Nephron progenitor cell (in vitro differentiated cells): ENCODE results near the gene CSRP1.
A peak's percentile ranks its signal among the peaks of the same experiment; 100 is the strongest.
"Not testable (repeated sequence)": the region's sequence is repeated elsewhere in the genome, so short reads cannot be mapped to it uniquely, and the experiment has no call there.

Experiments used
- DNase-seq: peaks from one replicate; pipeline ENCODE4 v3.0.0; 2021
- H3K27ac Mint-ChIP-seq: 2 replicates; pipeline ENCODE4 v1.8.0; 2021; ENCODE audit warnings: mild to moderate bottlenecking, moderate library complexity, mixed read lengths
- H3K27me3 Mint-ChIP-seq: 2 replicates; pipeline ENCODE4 v1.8.0; 2021; ENCODE audit warnings: mild to moderate bottlenecking, low read depth, mixed read lengths; ENCODE audit not compliant: poor library complexity
- H3K36me3 Mint-ChIP-seq: 2 replicates; pipeline ENCODE4 v1.8.0; 2021; ENCODE audit warnings: low read depth, mixed read lengths
- H3K4me1 Mint-ChIP-seq: 2 replicates; pipeline ENCODE4 v1.8.0; 2021; ENCODE audit warnings: mixed read lengths
- H3K4me3 Mint-ChIP-seq: 2 replicates; pipeline ENCODE4 v1.8.0; 2021; ENCODE audit warnings: mild to moderate bottlenecking, moderate library complexity, mixed read lengths
- H3K9me3 Mint-ChIP-seq: 2 replicates; pipeline ENCODE4 v1.8.0; 2021; ENCODE audit warnings: mild to moderate bottlenecking, moderate library complexity, mixed read lengths
- CTCF ChIP-seq: fragments of 200-600 bp; sonication (generic); IDR thresholded peaks from 2 replicates; pipeline ENCODE4 v1.5.0; 2021; ENCODE audit warnings: antibody characterized with exemption

The CSRP1 gene

GRCh38 chr1:201482755-201483154, 24.2 kb downstream of the CSRP1 start:
- DNase-seq: no peak
- Mint-ChIP-seq H3K9me3 (no peaks in the 10 kb centered on the region), H3K36me3 (no peaks in the 10 kb centered on the region), H3K4me1 (peaks cover 40% of the 10 kb centered on the region), H3K4me3 (no peak overlapping the region), H3K27ac (no peak overlapping the region), H3K27me3 (peaks cover 55% of the 10 kb centered on the region)
- no peak for TF ChIP-seq CTCF

- H3K9me3 Mint-ChIP-seq: no peaks in the 10 kb centered on the region
- no peaks in the 10 kb centered on the region for H3K36me3 Mint-ChIP-seq
- peak overlapping the region; percentile 76 for H3K4me3 Mint-ChIP-seq
- peaks cover 46% of the 10 kb centered on the region for H3K4me1 Mint-ChIP-seq
- H3K27ac Mint-ChIP-seq: no peak overlapping the region
- TF ChIP-seq CTCF: peak; percentile 91
- DNase-seq: peak; percentile 90
- peaks cover 61% of the 10 kb centered on the region for H3K27me3 Mint-ChIP-seq
Observed at GRCh38 chr1:201481761-201482493, 25.0 kb downstream of the CSRP1 start.

GRCh38 chr1:201481004-201481380, 25.9 kb downstream of the CSRP1 start:
- Mint-ChIP-seq H3K27me3 (peaks cover 70% of the 10 kb centered on the region), H3K4me3 (peak overlapping the region; percentile 74), H3K27ac (no peak overlapping the region), H3K9me3 (no peaks in the 10 kb centered on the region), H3K4me1 (peaks cover 47% of the 10 kb centered on the region), H3K36me3 (no peaks in the 10 kb centered on the region)
- no peak for TF ChIP-seq CTCF
- no peak for DNase-seq

- peak overlapping the region; percentile 74 for H3K4me3 Mint-ChIP-seq
- DNase-seq: peak; percentile 57
- peaks cover 76% of the 10 kb centered on the region for H3K27me3 Mint-ChIP-seq
- no peak for TF ChIP-seq CTCF
- no peaks in the 10 kb centered on the region for H3K9me3 Mint-ChIP-seq
- no peak overlapping the region for H3K27ac Mint-ChIP-seq
- no peaks in the 10 kb centered on the region for H3K36me3 Mint-ChIP-seq
- H3K4me1 Mint-ChIP-seq: peaks cover 44% of the 10 kb centered on the region
Observed at GRCh38 chr1:201480231-201481003, 26.5 kb downstream of the CSRP1 start.

- TF ChIP-seq CTCF: no peak
Observed at GRCh38 chr1:201479201-201479730, 27.7 kb downstream of the CSRP1 start.

GRCh38 chr1:201478666-201479065, 28.3 kb downstream of the CSRP1 start:
- not testable (repeated sequence) for H3K9me3 Mint-ChIP-seq, DNase-seq, H3K36me3 Mint-ChIP-seq, H3K4me3 Mint-ChIP-seq, H3K27ac Mint-ChIP-seq
- Mint-ChIP-seq H3K4me1 (peaks cover 43% of the 10 kb centered on the region), H3K27me3 (peaks cover 87% of the 10 kb centered on the region)

More at GRCh38 chr1:201479201-201479730, 27.7 kb downstream of the CSRP1 start:
- Mint-ChIP-seq H3K9me3 (no peaks in the 10 kb centered on the region), H3K4me1 (peaks cover 44% of the 10 kb centered on the region), H3K27ac (no peak overlapping the region), H3K4me3 (no peak overlapping the region), H3K27me3 (peaks cover 81% of the 10 kb centered on the region), H3K36me3 (no peaks in the 10 kb centered on the region)
- no peak for DNase-seq
